ENCODE results near the gene NPAS3.

DNA sequence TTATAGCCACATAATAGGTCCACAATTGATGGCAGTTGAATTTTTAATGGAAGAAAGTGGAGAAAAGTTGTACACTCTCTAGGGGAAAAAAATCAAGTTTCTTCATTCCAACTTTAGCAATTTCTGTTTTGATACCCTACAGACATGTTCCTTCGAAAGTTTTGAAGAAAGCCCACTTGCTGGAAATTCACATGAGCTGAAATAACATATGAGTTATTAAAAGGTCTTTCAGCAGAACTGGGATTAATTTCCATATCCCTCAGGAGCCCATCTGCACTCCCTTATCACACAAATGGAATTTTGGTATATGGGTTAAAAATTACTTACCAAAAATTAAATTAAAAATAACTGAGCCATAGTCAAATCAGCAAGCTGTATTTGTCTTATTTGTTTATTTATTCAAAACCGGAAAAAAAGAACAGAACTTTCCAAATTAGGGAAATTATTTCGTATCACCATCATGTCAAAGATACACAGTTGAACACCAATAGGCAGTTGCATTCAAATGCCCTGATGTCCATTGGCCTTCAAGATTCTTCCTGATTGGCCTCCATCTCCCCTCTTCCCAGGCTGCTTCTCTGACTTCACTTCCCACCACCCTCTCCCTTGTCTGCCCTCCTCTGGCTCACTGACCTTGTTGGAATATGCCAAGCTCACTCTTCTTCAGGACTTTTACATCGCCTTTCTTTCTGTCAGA lies 566.7 kb downstream of the NPAS3 start:
- TF ChIP-seq, protein P1, sequence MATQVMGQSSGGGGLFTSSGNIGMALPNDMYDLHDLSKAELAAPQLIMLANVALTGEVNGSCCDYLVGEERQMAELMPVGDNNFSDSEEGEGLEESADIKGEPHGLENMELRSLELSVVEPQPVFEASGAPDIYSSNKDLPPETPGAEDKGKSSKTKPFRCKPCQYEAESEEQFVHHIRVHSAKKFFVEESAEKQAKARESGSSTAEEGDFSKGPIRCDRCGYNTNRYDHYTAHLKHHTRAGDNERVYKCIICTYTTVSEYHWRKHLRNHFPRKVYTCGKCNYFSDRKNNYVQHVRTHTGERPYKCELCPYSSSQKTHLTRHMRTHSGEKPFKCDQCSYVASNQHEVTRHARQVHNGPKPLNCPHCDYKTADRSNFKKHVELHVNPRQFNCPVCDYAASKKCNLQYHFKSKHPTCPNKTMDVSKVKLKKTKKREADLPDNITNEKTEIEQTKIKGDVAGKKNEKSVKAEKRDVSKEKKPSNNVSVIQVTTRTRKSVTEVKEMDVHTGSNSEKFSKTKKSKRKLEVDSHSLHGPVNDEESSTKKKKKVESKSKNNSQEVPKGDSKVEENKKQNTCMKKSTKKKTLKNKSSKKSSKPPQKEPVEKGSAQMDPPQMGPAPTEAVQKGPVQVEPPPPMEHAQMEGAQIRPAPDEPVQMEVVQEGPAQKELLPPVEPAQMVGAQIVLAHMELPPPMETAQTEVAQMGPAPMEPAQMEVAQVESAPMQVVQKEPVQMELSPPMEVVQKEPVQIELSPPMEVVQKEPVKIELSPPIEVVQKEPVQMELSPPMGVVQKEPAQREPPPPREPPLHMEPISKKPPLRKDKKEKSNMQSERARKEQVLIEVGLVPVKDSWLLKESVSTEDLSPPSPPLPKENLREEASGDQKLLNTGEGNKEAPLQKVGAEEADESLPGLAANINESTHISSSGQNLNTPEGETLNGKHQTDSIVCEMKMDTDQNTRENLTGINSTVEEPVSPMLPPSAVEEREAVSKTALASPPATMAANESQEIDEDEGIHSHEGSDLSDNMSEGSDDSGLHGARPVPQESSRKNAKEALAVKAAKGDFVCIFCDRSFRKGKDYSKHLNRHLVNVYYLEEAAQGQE (IDR thresholded peaks at IDR 0.05), result no peak
- TF ChIP-seq, protein P2, sequence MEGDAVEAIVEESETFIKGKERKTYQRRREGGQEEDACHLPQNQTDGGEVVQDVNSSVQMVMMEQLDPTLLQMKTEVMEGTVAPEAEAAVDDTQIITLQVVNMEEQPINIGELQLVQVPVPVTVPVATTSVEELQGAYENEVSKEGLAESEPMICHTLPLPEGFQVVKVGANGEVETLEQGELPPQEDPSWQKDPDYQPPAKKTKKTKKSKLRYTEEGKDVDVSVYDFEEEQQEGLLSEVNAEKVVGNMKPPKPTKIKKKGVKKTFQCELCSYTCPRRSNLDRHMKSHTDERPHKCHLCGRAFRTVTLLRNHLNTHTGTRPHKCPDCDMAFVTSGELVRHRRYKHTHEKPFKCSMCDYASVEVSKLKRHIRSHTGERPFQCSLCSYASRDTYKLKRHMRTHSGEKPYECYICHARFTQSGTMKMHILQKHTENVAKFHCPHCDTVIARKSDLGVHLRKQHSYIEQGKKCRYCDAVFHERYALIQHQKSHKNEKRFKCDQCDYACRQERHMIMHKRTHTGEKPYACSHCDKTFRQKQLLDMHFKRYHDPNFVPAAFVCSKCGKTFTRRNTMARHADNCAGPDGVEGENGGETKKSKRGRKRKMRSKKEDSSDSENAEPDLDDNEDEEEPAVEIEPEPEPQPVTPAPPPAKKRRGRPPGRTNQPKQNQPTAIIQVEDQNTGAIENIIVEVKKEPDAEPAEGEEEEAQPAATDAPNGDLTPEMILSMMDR (IDR thresholded peaks at IDR 0.05; ENCODE audit: low read depth, low read length, missing input control), result no peak
- no peak for TF ChIP-seq RXRA (IDR thresholded peaks at IDR 0.05)
- TF ChIP-seq YY1 (IDR thresholded peaks at IDR 0.05), result no peak
- no peak for TF ChIP-seq TAF1 (conservative IDR thresholded peaks at IDR 0.05)
- no peak for TF ChIP-seq RAD21 (IDR thresholded peaks at IDR 0.05)
- no peak for TF ChIP-seq ATF3 (IDR thresholded peaks at IDR 0.05)
- no peak for TF ChIP-seq MAX (IDR thresholded peaks at IDR 0.05)
- TF ChIP-seq JUND (IDR thresholded peaks at IDR 0.05), result no peak
- TF ChIP-seq GABPA (IDR thresholded peaks at IDR 0.05 in 1 of 2, conservative IDR thresholded peaks at IDR 0.05 in 1 of 2), result no peak
- TF ChIP-seq FOXA2 (IDR thresholded peaks at IDR 0.05), result no peak
- no peak for TF ChIP-seq SP1 (IDR thresholded peaks at IDR 0.05)

Data from liver (tissue), 3 donors.